K562 (cell line): ENCODE results near the gene PHACTR2. TPM values are rescaled to one million over a fixed set of nuclear protein-coding genes. Genes with fewer than 3 reads are reported as not detected.

Experiments used
- ATAC-seq: fragments of 200-7000 bp; cut with Tn5 transposase; 3 replicates; pipeline ENCODE4 v1.9.1; 2020; ENCODE audit warnings: moderate library complexity
- BruUV-seq: library from RNA; stranded (reverse); fragments of 400-500 nt; replicated peaks from 2 replicates; lab custom pipeline; 2021; lab: Mats Ljungman, UMichigan
- CTCF ChIA-PET: fragments of 300-600 bp; formaldehyde crosslinking; extraction: SDS; loops from one replicate; lab custom pipeline; 2021; ENCODE audit warnings: low intra/inter-chr PET ratio; lab: Yijun Ruan, JAX
- POLR2A ChIA-PET: fragments of 300-600, 350-650 bp; sonication (Branson Sonifier 250); formaldehyde crosslinking; extraction: SDS; loops from one replicate; lab custom pipeline; 2021; ENCODE audit warnings: antibody characterized with exemption, inconsistent platforms; lab: Yijun Ruan, JAX
- DNase-seq, 4 experiments: peaks; one replicate each; pipeline versions ENCODE4 v3.0.0 to v3.0.0-alpha.2; 2011 to 2018; ENCODE audit warnings: low spot score in 3 of 4, mixed read lengths in 3 of 4; ENCODE audit errors: extremely low read depth in 1 of 4
- FAIRE-seq: peaks from 2 replicates; lab custom pipeline; 2011; peaks lifted over from hg19 to GRCh38; lab: Jason Lieb, UNC
- H2AFZ ChIP-seq: 2 replicates; pipeline ENCODE4 v1.6.0; 2011; ENCODE audit warnings: low read depth, low read length, control low read depth, inconsistent platforms
- H3K27ac ChIP-seq: fragments of 200-600 bp; 3 replicates; pipeline ENCODE4 v1.8.0; 2011; ENCODE audit warnings: low read depth, mild to moderate bottlenecking, control low read depth, inconsistent platforms, low read length, moderate library complexity, mixed read lengths; ENCODE audit errors: extremely low read depth
- H3K27me3 ChIP-seq, 2 experiments: fragments of 300-600 bp in 1 of 2; 2 replicates in 1 of 2; 3 replicates in 1 of 2; pipeline versions ENCODE4 v1.6.0 to v1.8.0; 2011; ENCODE audit warnings: inconsistent platforms in 2 of 2, low read length in 2 of 2, mild to moderate bottlenecking in 1 of 2, mixed read lengths in 1 of 2, moderate library complexity in 1 of 2; ENCODE audit not compliant: control insufficient read depth in 2 of 2, insufficient read depth in 2 of 2
- H3K36me3 ChIP-seq: fragments of 300-600 bp; 3 replicates; pipeline ENCODE4 v1.8.0; 2011; ENCODE audit warnings: mild to moderate bottlenecking, low read length, inconsistent platforms; ENCODE audit not compliant: control insufficient read depth, insufficient read depth
- H3K4me1 ChIP-seq, 2 experiments: fragments of 200-600 bp in 1 of 2; replicated peaks in 1 of 2; 2 replicates in 1 of 2; 3 replicates in 1 of 2; pipeline versions ENCODE4 v1.5.1 to v1.8.0; 2011; ENCODE audit warnings: inconsistent platforms in 2 of 2, low read length in 2 of 2, mild to moderate bottlenecking in 1 of 2, mixed read lengths in 1 of 2, moderate library complexity in 1 of 2; ENCODE audit not compliant: control insufficient read depth in 2 of 2, insufficient read depth in 2 of 2
- H3K4me2 ChIP-seq: 2 replicates; pipeline ENCODE4 v1.6.1; 2011; ENCODE audit warnings: low read length, control low read depth, inconsistent platforms, mixed read lengths; ENCODE audit not compliant: insufficient read depth
- H3K4me3 ChIP-seq: fragments of 200-600 bp; sonication (generic), shearing (Covaris generic); 2 replicates; pipeline ENCODE4 v1.5.1; 2016; ENCODE audit warnings: control low read depth, inconsistent platforms
- H3K79me2 ChIP-seq: fragments of 200-600 bp; 3 replicates; pipeline ENCODE4 v1.8.0; 2011; ENCODE audit warnings: low read length, inconsistent platforms; ENCODE audit not compliant: control insufficient read depth, insufficient read depth
- H3K9ac ChIP-seq, 2 experiments: 2 replicates each; pipeline versions ENCODE4 v1.6.0 to v1.6.1; 2011; ENCODE audit warnings: low read depth in 2 of 2, low read length in 2 of 2, control low read depth in 1 of 2, inconsistent platforms in 1 of 2, mild to moderate bottlenecking in 1 of 2, mixed read lengths in 1 of 2; ENCODE audit not compliant: insufficient read depth in 1 of 2
- H3K9me1 ChIP-seq: one replicate; pipeline ENCODE4 v1.6.0; 2011; ENCODE audit warnings: inconsistent platforms, mild to moderate bottlenecking, low read length, moderate library complexity; ENCODE audit not compliant: control insufficient read depth, insufficient read depth
- H3K9me3 ChIP-seq: replicated peaks from 2 replicates; pipeline ENCODE4 v1.5.1; 2011; ENCODE audit warnings: low read depth, low read length, inconsistent platforms; ENCODE audit not compliant: control insufficient read depth, insufficient read depth
- H4K20me1 ChIP-seq: replicated peaks from 2 replicates; pipeline ENCODE4 v1.6.1; 2011; ENCODE audit warnings: low read length, inconsistent platforms, mixed read lengths; ENCODE audit not compliant: control insufficient read depth, insufficient read depth
- CHAMP1 ChIP-seq: fragments of 450-650 bp; IDR thresholded peaks from 2 replicates; pipeline ENCODE4 v1.6.1; 2016; ENCODE audit warnings: mild to moderate bottlenecking
- NELFE ChIP-seq: IDR thresholded peaks from 2 replicates; pipeline ENCODE4 v1.6.1; 2011; ENCODE audit warnings: mild to moderate bottlenecking; ENCODE audit not compliant: insufficient read depth, insufficient read length
- PRDM10 ChIP-seq: fragments of 450-650 bp; IDR thresholded peaks from 2 replicates; pipeline ENCODE4 v1.6.1; 2018; ENCODE audit not compliant: partially characterized antibody
- SAFB2 ChIP-seq: fragments of 200-400 bp; formaldehyde crosslinking; IDR thresholded peaks from 2 replicates; pipeline ENCODE4 v1.6.1; 2018; ENCODE audit warnings: borderline replicate concordance, low read length, low read depth, moderate library complexity; ENCODE audit not compliant: severe bottlenecking
- ZBTB8A ChIP-seq: fragments of 450-650 bp; IDR thresholded peaks from 2 replicates; pipeline ENCODE4 v1.6.1; 2018; ENCODE audit warnings: mild to moderate bottlenecking, moderate library complexity; ENCODE audit not compliant: partially characterized antibody
- WGBS: fragments of 100-300 bp; shearing (Covaris generic); methylation state at CpG from one replicate; pipeline ENCODE4 v1.1.6; 2016; ENCODE audit warnings: low coverage, mixed read lengths; ENCODE audit not compliant: insufficient coverage; ENCODE audit errors: missing lambda C conversion rate; 5-methylcytosine and 5-hydroxymethylcytosine counted together
- in situ Hi-C: fragments of 300-500 bp; cut with MboI; formaldehyde crosslinking; loops from 4 replicates; pipeline ENCODE4 v1.15.0; 2018; ENCODE audit warnings: inconsistent platforms, mixed read lengths
- intact Hi-C: fragments of 100-400 bp; cut with micrococcal nuclease; formaldehyde crosslinking; loops from 2 replicates; pipeline ENCODE4 v1.14.2; 2022
- polyA plus RNA-seq, 8 experiments: library from polyadenylated mRNA; depleted of rRNA in 4 of 8; stranded (reverse) in 5 of 8; unstranded in 3 of 8; fragments of >200 nt; fragmentation: Nextera tagmentation in 2 of 8; fragmentation: Illumina TruSeq in 1 of 8; extraction: Ambion mirVana in 2 of 8; extraction: Trizol in 1 of 8; gene quantifications; 2 replicates each; pipeline versions ENCODE4 v1.2.1 to v1.2.3, GENCODE V29; 2011 to 2014; ENCODE audit warnings: inconsistent platforms in 1 of 8, missing spikeins in 1 of 8
- total RNA-seq, 7 experiments: library from RNA; depleted of rRNA in 6 of 7; stranded (reverse); fragments of >200 nt in 6 of 7; fragmentation: Illumina TruSeq in 2 of 7; extraction: Trizol in 2 of 7; gene quantifications; 2 replicates each; pipeline versions ENCODE4 v1.2.1 to v1.2.3, GENCODE V29; 2011 to 2021; ENCODE audit warnings: low replicate concordance in 1 of 7

Gene PHACTR2
- total and polyA plus RNA-seq, 9 of the 15 experiments (the other 6 are each of a cell fraction or from before 2014, with no cell fraction given), result 5.3 to 52.5 (median 22.9) TPM

GRCh38 chr6:143755301-143755744 lies 77.6 kb downstream of the PHACTR2 start:
- Histone ChIP-seq H4K20me1 (no peaks in the 10 kb centered on the region), H3K4me1 (peaks cover 4 to 9% of the 10 kb centered on the region in 2 experiments; a peak in 3 of 5 replicates), H3K27me3 (no peaks in the 10 kb centered on the region), H3K79me2 (no peaks in the 10 kb centered on the region), H3K4me3 (no peak overlapping the region), H3K27ac (no peak overlapping the region), H2AFZ (no peak overlapping the region), H3K36me3 (peaks cover 3% of the 10 kb centered on the region; the same call in 1 of the 3 replicates), H3K4me2 (no peak overlapping the region), H3K9me3 (0 out of 2 replicates have a peak, but pooled peaks cover 2% of the 10 kb centered on the region), H3K9me1 (no peaks in the 10 kb centered on the region), H3K9ac (no peak overlapping the region)
- POLR2A ChIA-PET, result no interaction called here
- TF ChIP-seq NELFE (no peak), PRDM10 (no peak), SAFB2 (no peak), ZBTB8A (no peak), CHAMP1 (no peak)
- 86% methylated on average over 5 of the region's 5 CpGs for WGBS
- in situ Hi-C loops (no loop called here), intact Hi-C loops (no loop called here)
- ATAC-seq, result no peak
- DNase-seq, result no peak
- CTCF ChIA-PET, result no interaction called here
- FAIRE-seq, result no peak
- BruUV-seq, result no TSS peak
